ENCODE measurements around the gene GNB2.

Gene GNB2

GRCh38 chr7:100682228-100682741 is 8.7 kb downstream of the GNB2 start:
- TF ChIP-seq, protein P1, sequence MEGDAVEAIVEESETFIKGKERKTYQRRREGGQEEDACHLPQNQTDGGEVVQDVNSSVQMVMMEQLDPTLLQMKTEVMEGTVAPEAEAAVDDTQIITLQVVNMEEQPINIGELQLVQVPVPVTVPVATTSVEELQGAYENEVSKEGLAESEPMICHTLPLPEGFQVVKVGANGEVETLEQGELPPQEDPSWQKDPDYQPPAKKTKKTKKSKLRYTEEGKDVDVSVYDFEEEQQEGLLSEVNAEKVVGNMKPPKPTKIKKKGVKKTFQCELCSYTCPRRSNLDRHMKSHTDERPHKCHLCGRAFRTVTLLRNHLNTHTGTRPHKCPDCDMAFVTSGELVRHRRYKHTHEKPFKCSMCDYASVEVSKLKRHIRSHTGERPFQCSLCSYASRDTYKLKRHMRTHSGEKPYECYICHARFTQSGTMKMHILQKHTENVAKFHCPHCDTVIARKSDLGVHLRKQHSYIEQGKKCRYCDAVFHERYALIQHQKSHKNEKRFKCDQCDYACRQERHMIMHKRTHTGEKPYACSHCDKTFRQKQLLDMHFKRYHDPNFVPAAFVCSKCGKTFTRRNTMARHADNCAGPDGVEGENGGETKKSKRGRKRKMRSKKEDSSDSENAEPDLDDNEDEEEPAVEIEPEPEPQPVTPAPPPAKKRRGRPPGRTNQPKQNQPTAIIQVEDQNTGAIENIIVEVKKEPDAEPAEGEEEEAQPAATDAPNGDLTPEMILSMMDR (IDR thresholded peaks at IDR 0.05; ENCODE audit: borderline replicate concordance, control extremely low read depth, extremely low read depth, insufficient read depth, missing control alignments): no peak
- in situ Hi-C loops (cut with MboI; ENCODE audit: low sequenced_read_pairs, unreplicated experiment): no loop called here
- DNase-seq (ENCODE audit: low spot score): peak; percentile 28

DNA sequence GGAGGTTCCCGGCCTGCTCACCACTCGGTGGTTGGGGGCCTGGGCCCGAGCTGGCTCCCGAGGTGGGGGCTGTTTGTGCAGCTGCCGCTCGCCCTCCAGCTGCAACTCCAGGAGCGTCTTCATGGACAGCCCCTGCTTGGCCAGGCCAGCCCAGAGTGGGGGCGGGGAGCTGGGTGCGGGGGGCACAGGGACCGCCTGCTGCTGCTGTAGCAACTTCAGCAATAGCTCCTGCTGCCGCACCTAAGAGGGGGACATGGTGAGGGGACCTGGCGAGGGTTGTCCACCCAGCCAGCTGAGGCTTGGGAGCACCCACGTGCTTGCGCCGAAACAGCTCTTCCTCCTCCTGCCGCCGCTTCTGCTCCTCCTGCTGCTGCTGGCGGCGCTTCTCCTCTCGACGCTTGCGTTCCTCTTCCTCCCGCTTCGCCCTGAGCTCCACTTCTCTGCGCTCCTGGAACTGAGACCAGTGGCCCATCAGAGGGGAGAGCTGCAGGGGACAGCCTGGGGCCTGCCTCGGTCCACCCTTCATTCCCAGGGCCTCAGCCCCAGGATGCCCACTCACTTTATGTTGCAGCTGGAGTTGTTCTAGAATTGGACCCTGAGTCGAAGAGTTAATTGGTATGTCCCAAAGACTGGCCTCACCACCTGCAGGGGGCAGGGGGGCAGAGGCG is 9.6 kb downstream of the GNB2 start:
- TF ChIP-seq, protein P1 (IDR thresholded peaks at IDR 0.05; ENCODE audit: borderline replicate concordance, control extremely low read depth, extremely low read depth, insufficient read depth, missing control alignments): no peak
- peak; percentile 25 for DNase-seq (ENCODE audit: low spot score)
- in situ Hi-C loops (cut with MboI; ENCODE audit: low sequenced_read_pairs, unreplicated experiment): no loop called here

DNA sequence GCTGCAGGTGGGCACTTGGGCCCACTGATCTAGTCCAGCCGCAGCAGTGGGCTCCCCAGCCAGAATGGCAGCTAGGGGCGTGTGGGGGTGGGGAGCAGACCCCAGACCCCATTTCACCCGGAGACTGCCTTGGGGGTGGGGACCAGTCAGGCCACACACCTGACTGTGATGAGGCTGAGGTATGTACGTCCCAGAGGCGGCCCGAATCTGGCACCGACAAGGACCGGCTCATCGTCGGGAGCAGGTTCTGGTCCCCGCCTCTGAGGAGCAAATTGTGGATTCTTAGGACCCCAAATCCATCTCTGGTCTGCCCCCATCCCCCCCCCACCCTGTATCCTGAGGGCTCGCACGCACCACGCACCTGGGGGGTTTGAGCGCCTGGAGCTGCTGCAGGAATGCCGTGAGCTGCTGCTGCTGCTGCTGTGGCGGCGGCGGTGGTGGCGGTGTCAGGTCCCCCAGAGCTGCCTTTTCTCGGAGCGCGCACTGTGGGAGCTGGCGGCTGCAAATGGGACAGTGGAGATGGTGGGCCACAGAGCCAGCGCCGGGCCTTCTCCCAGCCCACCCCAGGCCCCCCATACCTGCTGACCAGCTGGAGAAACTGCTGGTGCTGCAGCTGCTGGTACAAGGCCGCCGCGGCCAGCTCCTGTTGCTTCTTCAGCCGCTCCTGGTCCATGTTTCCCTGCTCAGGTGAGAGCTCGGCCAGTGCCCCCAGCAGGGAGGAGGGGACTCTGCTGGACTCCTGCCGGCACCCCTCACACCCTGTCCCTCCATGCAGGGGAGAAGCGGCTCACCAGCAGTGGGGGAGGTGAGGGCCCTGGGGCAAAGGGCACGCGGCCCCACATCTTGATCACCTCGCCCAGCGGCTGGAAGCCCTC is 10.4 kb downstream of the GNB2 start:
- in situ Hi-C loops (cut with MboI; ENCODE audit: low sequenced_read_pairs, unreplicated experiment): no loop called here
- TF ChIP-seq, protein P1 (IDR thresholded peaks at IDR 0.05; ENCODE audit: borderline replicate concordance, control extremely low read depth, extremely low read depth, insufficient read depth, missing control alignments): no peak
- DNase-seq (ENCODE audit: low spot score): no peak

- DNase-seq (ENCODE audit: low spot score): peak; percentile 17
- in situ Hi-C loops (cut with MboI; ENCODE audit: low sequenced_read_pairs, unreplicated experiment): no loop called here
- TF ChIP-seq, protein P1 (IDR thresholded peaks at IDR 0.05; ENCODE audit: borderline replicate concordance, control extremely low read depth, extremely low read depth, insufficient read depth, missing control alignments): no peak
Observed at GRCh38 chr7:100684534-100685042, 11.0 kb downstream of the GNB2 start.

DNA sequence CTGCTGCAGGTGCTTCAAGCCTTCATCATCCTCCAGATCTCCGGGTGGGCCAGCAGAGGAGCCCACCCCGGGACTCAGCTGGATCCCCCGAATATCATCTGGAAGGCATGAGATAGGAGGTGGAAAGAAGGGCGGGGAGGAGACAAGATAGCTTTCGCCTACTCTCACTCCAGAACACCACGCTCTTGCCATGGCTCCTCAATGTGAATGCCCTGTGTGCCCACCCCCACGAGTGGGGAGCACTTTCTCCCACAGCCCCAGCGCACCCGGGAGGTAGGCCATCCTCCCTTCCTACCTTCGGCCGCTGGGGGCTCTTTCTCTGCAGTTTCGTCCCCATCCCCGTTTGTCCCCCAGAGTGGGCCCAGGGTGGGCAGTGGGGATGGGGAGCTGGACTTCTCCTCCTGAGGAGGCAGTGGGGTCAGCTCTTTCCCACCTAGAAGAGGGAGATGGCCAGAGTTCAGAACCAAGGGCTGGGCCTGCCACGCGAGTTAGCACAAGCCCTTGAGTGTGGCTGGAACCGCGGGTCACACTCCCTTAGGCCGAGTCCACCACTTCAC is 11.6 kb downstream of the GNB2 start:
- in situ Hi-C loops (cut with MboI; ENCODE audit: low sequenced_read_pairs, unreplicated experiment): no loop called here
- TF ChIP-seq, protein P1 (IDR thresholded peaks at IDR 0.05; ENCODE audit: borderline replicate concordance, control extremely low read depth, extremely low read depth, insufficient read depth, missing control alignments): no peak
- DNase-seq (ENCODE audit: low spot score): peak; percentile 26

DNA sequence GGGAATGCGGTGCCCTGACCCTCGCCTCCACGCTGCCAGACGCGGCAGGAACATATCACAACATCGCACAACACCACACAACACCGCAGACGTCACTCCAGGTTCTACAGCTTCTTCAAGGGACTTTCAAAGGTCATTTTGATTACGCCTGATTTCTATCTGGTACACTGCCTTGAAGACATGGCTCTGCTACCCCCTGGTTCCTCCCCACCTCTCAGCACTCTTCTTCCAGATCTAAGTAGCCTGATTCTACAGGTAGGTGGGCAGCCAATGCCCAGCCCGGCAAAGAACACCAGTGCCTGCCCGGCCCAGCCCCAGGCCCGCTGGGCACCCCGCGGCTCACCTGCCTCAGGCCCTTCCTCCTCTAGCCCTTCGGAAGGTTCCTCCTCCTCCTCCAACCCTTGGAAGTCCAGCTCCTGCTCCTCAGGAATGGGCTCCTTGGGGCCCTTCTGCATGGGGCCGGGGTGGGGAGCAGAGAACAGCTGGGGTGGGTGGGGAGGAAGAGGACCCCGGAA is 12.1 kb downstream of the GNB2 start:
- in situ Hi-C loops (cut with MboI; ENCODE audit: low sequenced_read_pairs, unreplicated experiment): no loop called here
- DNase-seq (ENCODE audit: low spot score): no peak
- TF ChIP-seq, protein P1 (IDR thresholded peaks at IDR 0.05; ENCODE audit: borderline replicate concordance, control extremely low read depth, extremely low read depth, insufficient read depth, missing control alignments): no peak

All from GM13976 (cell line).